Loucy (cell line): ENCODE results near the gene ISCU.

ENCODE experiments used
- H2AFZ ChIP-seq: fragments of 200-600 bp; sonication (generic); 2 replicates; pipeline ENCODE4 v1.6.0; 2016; ENCODE audit warnings: antibody characterized with exemption, mild to moderate bottlenecking, low read length, moderate library complexity
- H3F3A ChIP-seq: fragments of 200-600 bp; 2 replicates; pipeline ENCODE4 v1.6.0; 2016; ENCODE audit warnings: antibody characterized with exemption, low read depth, mild to moderate bottlenecking
- H3K27me3 ChIP-seq: fragments of 200-600 bp; sonication (generic); 2 replicates; pipeline ENCODE4 v1.6.1; 2014; ENCODE audit warnings: low read length, mild to moderate bottlenecking; ENCODE audit not compliant: insufficient read depth, poor library complexity, severe bottlenecking
- H3K36me3 ChIP-seq: fragments of 200-600 bp; sonication (generic); 2 replicates; pipeline ENCODE4 v1.6.1; 2016; ENCODE audit warnings: low read length; ENCODE audit not compliant: insufficient read depth
- H3K4me1 ChIP-seq: fragments of 200-600 bp; sonication (generic); 2 replicates; pipeline ENCODE4 v1.5.1; 2014; ENCODE audit warnings: low read length, mild to moderate bottlenecking; ENCODE audit not compliant: insufficient read depth, poor library complexity, severe bottlenecking
- H3K4me2 ChIP-seq: fragments of 200-600 bp; sonication (generic); 2 replicates; pipeline ENCODE4 v1.6.0; 2014; ENCODE audit warnings: antibody characterized with exemption, low read length, low read depth, mild to moderate bottlenecking; ENCODE audit not compliant: poor library complexity, severe bottlenecking
- H3K4me3 ChIP-seq: fragments of 200-600 bp; sonication (generic); 2 replicates; pipeline ENCODE4 v1.5.1; 2014; ENCODE audit warnings: low read length, mild to moderate bottlenecking, mixed read lengths; ENCODE audit not compliant: poor library complexity, severe bottlenecking
- H3K79me2 ChIP-seq: fragments of 200-600 bp; sonication (generic); 2 replicates; pipeline ENCODE4 v1.6.1; 2014; ENCODE audit warnings: low read length; ENCODE audit not compliant: insufficient read depth
- H3K9ac ChIP-seq: fragments of 200-600 bp; sonication (generic); 2 replicates; pipeline ENCODE4 v1.6.0; 2014; ENCODE audit warnings: mild to moderate bottlenecking, low read depth, low read length, moderate library complexity; ENCODE audit not compliant: poor library complexity, severe bottlenecking
- H3K9me2 ChIP-seq: fragments of 200-600 bp; sonication (generic); replicated peaks from 2 replicates; pipeline ENCODE4 v1.6.1; 2016; ENCODE audit warnings: low read depth, low read length, mixed read lengths
- H3K9me3 ChIP-seq: fragments of 200-600 bp; sonication (generic); 2 replicates; pipeline ENCODE4 v1.6.1; 2014; ENCODE audit warnings: mild to moderate bottlenecking, antibody characterized with exemption, low read length, low read depth; ENCODE audit not compliant: insufficient read depth
- H4K20me1 ChIP-seq: fragments of 200-600 bp; sonication (generic); 2 replicates; pipeline ENCODE4 v1.6.0; 2014; ENCODE audit warnings: antibody characterized with exemption, low read length, mild to moderate bottlenecking; ENCODE audit not compliant: insufficient read depth, poor library complexity, severe bottlenecking
- CTCF ChIP-seq: fragments of 200-600 bp; sonication (generic); conservative IDR thresholded peaks from 2 replicates; pipeline ENCODE4 v1.5.1; 2014; ENCODE audit warnings: mild to moderate bottlenecking, antibody characterized with exemption, low read length
- EZH2phosphoT487 ChIP-seq: fragments of 200-600 bp; IDR thresholded peaks from 2 replicates; pipeline ENCODE4 v1.6.1; 2018; ENCODE audit warnings: antibody characterized with exemption, mild to moderate bottlenecking, moderate library complexity, borderline replicate concordance

The ISCU gene

GRCh38 chr12:108527166-108527496, 35.3 kb upstream of the ISCU start:
- no peaks in the 10 kb centered on the region for H3K9me3 ChIP-seq
- H3K9me2 ChIP-seq, result no peaks in the 10 kb centered on the region
- no peak overlapping the region for H3K4me2 ChIP-seq
- no peak for TF ChIP-seq EZH2phosphoT487
- no peak for TF ChIP-seq CTCF
- no peaks in the 10 kb centered on the region for H3F3A ChIP-seq
- H3K27me3 ChIP-seq, result no peaks in the 10 kb centered on the region
- H3K79me2 ChIP-seq, result no peaks in the 10 kb centered on the region
- no peaks in the 10 kb centered on the region for H4K20me1 ChIP-seq
- H3K9ac ChIP-seq, result no peak overlapping the region
- H3K4me1 ChIP-seq, result no peaks in the 10 kb centered on the region
- no peak overlapping the region for H3K4me3 ChIP-seq
- no peak overlapping the region for H2AFZ ChIP-seq
- peaks cover 97% of the 10 kb centered on the region; the same call in 1 of the 2 replicates for H3K36me3 ChIP-seq

- Histone ChIP-seq H3K79me2 (no peaks in the 10 kb centered on the region), H2AFZ (no peak overlapping the region), H3K36me3 (peaks cover 95% of the 10 kb centered on the region), H3K9ac (no peak overlapping the region), H3K9me2 (no peaks in the 10 kb centered on the region), H3K4me3 (no peak overlapping the region), H3K4me2 (no peak overlapping the region), H3K27me3 (no peaks in the 10 kb centered on the region), H4K20me1 (no peaks in the 10 kb centered on the region), H3K9me3 (no peaks in the 10 kb centered on the region), H3K4me1 (no peaks in the 10 kb centered on the region), H3F3A (no peaks in the 10 kb centered on the region)
- TF ChIP-seq EZH2phosphoT487 (no peak), CTCF (no peak)
Measured at GRCh38 chr12:108530161-108530560, 32.2 kb upstream of the ISCU start.

- no peak overlapping the region for H3K4me3 ChIP-seq
- TF ChIP-seq CTCF (no peak), EZH2phosphoT487 (no peak)
Measured at GRCh38 chr12:108531929-108532848, 30.2 kb upstream of the ISCU start.

More at GRCh38 chr12:108531929-108532848, 30.2 kb upstream of the ISCU start:
- Histone ChIP-seq H3K27me3 (no peaks in the 10 kb centered on the region), H3K4me2 (no peak overlapping the region), H3K36me3 (peaks cover 95% of the 10 kb centered on the region), H3K9me2 (no peaks in the 10 kb centered on the region), H3K9ac (no peak overlapping the region), H3K79me2 (no peaks in the 10 kb centered on the region), H3F3A (no peaks in the 10 kb centered on the region), H3K9me3 (no peaks in the 10 kb centered on the region), H4K20me1 (no peaks in the 10 kb centered on the region), H3K4me1 (no peaks in the 10 kb centered on the region), H2AFZ (no peak overlapping the region)
